ENCODE results near the gene EFHC1.
A peak's percentile ranks its signal among the peaks of the same experiment; 100 is the strongest.

EFHC1 gene

DNA sequence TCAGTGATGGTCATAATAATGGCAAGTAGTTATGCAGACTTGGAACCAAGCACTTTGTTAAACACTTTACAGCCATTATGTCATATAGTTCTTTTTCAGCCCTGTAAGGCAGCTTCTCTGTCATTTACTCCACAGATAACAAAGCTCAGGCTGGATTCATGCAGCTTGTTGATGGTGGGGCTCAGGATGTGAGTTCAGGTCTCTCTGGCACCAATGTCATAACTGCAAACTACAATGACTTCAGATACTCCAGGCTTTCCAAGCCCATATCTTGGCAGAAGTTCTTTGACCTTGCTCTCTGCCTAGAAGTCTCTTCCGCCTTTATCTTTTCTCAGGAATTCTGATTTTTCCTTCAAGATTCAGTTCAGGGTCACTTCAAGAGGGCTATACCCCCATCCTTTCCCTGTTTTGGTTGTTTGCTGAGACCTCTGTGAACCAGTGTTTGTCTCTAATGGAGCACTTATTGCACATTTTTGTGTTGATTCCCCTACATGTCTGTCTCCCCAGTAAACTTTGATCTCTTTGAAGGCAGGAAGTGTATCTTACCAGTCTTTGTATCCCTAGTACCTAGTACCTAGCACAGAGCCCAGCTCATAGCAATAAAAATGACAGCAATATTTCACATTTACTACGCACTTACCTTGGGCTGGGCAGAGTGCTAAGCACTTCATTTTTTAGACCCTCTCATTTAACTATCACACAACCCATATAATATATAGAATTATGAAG, 19.7 kb upstream of the EFHC1 start:
- no peak for DNase-seq (ENCODE audit: low read depth)
- Histone ChIP-seq H3K4me3 (ENCODE audit: low read length) (no peak overlapping the region), H3K4me1 (ENCODE audit: control insufficient read depth, insufficient read depth, low read length) (no peaks in the 10 kb centered on the region), H3K27me3 (replicated peaks; ENCODE audit: control insufficient read depth, insufficient read depth, low read length) (no peaks in the 10 kb centered on the region), H3K36me3 (ENCODE audit: control insufficient read depth, insufficient read depth, low read length, severe bottlenecking) (no peaks in the 10 kb centered on the region), H3K9ac (ENCODE audit: low read length) (no peak overlapping the region), H3K9me3 (ENCODE audit: control insufficient read depth, low read length) (no peaks in the 10 kb centered on the region)

DNA sequence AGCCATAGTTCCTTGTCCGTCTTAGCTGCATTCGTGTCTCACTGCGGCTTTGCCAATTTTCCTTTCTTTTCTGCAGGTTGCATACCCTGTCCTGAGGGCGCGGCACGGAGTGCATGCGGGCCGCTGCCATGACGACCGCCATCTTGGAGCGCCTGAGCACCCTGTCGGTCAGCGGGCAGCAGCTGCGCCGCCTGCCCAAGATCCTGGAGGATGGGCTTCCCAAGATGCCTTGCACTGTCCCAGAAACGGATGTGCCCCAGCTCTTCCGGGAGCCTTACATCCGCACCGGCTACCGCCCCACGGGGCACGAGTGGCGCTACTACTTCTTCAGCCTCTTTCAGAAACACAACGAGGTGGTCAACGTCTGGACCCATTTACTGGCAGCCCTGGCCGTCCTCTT, 17.1 kb upstream of the EFHC1 start:
- DNase-seq (ENCODE audit: low read depth): no peak
- no peaks in the 10 kb centered on the region for H3K9me3 ChIP-seq (ENCODE audit: control insufficient read depth, low read length)
- no peak overlapping the region for H3K9ac ChIP-seq (ENCODE audit: low read length)
- no peak overlapping the region for H3K4me3 ChIP-seq (ENCODE audit: low read length)
- no peaks in the 10 kb centered on the region for H3K4me1 ChIP-seq (ENCODE audit: control insufficient read depth, insufficient read depth, low read length)
- H3K27me3 ChIP-seq (replicated peaks; ENCODE audit: control insufficient read depth, insufficient read depth, low read length): no peaks in the 10 kb centered on the region
- no peaks in the 10 kb centered on the region for H3K36me3 ChIP-seq (ENCODE audit: control insufficient read depth, insufficient read depth, low read length, severe bottlenecking)

DNA sequence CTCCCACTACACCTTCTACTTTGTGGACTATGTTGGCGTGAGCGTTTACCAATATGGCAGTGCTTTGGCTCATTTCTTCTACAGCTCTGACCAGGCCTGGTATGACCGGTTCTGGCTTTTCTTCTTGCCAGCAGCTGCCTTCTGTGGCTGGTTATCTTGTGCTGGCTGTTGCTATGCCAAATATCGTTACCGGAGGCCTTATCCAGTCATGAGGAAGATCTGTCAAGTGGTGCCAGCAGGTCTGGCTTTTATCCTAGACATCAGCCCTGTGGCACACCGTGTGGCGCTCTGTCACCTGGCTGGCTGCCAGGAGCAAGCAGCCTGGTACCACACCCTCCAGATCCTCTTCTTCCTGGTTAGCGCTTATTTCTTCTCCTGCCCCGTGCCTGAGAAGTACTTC, 16.5 kb upstream of the EFHC1 start:
- no peaks in the 10 kb centered on the region for H3K9me3 ChIP-seq (ENCODE audit: control insufficient read depth, low read length)
- H3K9ac ChIP-seq (ENCODE audit: low read length): no peak overlapping the region
- no peaks in the 10 kb centered on the region for H3K27me3 ChIP-seq (replicated peaks; ENCODE audit: control insufficient read depth, insufficient read depth, low read length)
- no peak for DNase-seq (ENCODE audit: low read depth)
- H3K4me3 ChIP-seq (ENCODE audit: low read length): no peak overlapping the region
- H3K36me3 ChIP-seq (ENCODE audit: control insufficient read depth, insufficient read depth, low read length, severe bottlenecking): no peaks in the 10 kb centered on the region
- H3K4me1 ChIP-seq (ENCODE audit: control insufficient read depth, insufficient read depth, low read length): no peaks in the 10 kb centered on the region

DNA sequence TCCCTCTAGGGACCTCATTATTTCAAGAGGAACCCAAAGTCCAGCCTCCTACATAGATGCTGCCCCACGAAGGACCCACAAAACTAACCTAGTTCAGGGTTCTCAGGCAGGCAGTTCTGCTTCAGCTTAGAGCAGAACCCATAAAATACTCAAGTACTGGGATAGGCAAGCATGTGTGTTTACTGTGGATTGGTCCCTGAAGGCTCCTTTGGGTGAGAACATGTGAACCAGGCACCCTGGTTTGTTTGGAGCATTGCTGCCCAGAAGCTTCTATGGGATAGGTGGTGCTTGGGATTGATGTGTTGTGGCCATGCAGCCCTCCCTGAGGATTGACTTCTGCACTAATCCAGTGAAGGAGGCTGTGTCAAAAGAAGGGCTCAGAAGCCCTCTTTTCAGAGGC, 14.9 kb upstream of the EFHC1 start:
- H3K9ac ChIP-seq (ENCODE audit: low read length): no peak overlapping the region

DNA sequence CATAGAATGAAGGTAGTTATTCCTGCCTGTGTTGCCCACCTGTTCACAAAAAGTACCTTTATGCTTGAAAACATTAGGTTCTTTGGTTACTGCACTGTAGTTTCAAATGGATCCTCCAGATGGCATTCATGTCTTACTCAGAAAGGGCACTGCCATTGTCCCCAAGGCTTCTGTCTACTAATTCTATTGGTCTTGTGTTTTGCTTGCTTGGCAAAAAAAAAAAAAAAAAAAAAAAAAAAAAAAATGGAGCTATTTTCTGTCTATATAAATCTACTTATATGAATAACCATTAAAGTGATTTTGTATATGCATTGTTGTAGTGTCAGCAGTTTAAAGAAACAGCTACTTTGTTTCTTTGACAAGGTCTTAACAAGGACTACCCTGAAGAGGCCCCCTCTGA, 12.7 kb upstream of the EFHC1 start:
- DNase-seq (ENCODE audit: low read depth): peak; percentile 74
- Histone ChIP-seq H3K27me3 (replicated peaks; ENCODE audit: control insufficient read depth, insufficient read depth, low read length) (no peaks in the 10 kb centered on the region), H3K4me3 (ENCODE audit: low read length) (no peak overlapping the region), H3K36me3 (ENCODE audit: control insufficient read depth, insufficient read depth, low read length, severe bottlenecking) (no peaks in the 10 kb centered on the region), H3K4me1 (ENCODE audit: control insufficient read depth, insufficient read depth, low read length) (peaks cover 24% of the 10 kb centered on the region), H3K9ac (ENCODE audit: low read length) (no peak overlapping the region), H3K9me3 (ENCODE audit: control insufficient read depth, low read length) (no peaks in the 10 kb centered on the region)

More for the DNA sequence above, 14.9 kb upstream of the EFHC1 start:
- Histone ChIP-seq H3K4me3 (ENCODE audit: low read length) (no peak overlapping the region), H3K9me3 (ENCODE audit: control insufficient read depth, low read length) (no peaks in the 10 kb centered on the region), H3K27me3 (replicated peaks; ENCODE audit: control insufficient read depth, insufficient read depth, low read length) (no peaks in the 10 kb centered on the region), H3K4me1 (ENCODE audit: control insufficient read depth, insufficient read depth, low read length) (peaks cover 15% of the 10 kb centered on the region), H3K36me3 (ENCODE audit: control insufficient read depth, insufficient read depth, low read length, severe bottlenecking) (no peaks in the 10 kb centered on the region)
- no peak for DNase-seq (ENCODE audit: low read depth)

DNA sequence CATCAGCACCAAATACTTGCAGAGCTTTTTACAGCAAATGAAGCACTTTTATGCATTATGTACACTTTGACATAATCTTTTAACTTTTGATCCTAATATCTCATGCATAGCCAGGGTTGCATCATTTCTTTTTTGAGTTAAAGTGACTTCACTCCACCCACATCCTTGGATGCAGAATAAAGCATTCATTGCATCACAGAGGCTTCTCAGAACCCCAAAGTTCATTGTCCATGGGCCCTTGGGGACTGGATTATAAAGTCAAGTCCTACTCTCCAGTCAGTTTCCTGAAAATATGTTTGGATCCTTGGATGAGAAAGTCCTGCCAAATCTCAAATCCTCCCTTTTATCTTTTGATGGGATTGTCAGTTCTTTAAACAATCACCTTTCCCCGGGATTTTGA, 10.6 kb upstream of the EFHC1 start:
- peak; percentile 75 for DNase-seq (ENCODE audit: low read depth)
- no peaks in the 10 kb centered on the region for H3K9me3 ChIP-seq (ENCODE audit: control insufficient read depth, low read length)
- no peaks in the 10 kb centered on the region for H3K27me3 ChIP-seq (replicated peaks; ENCODE audit: control insufficient read depth, insufficient read depth, low read length)
- no peaks in the 10 kb centered on the region for H3K36me3 ChIP-seq (ENCODE audit: control insufficient read depth, insufficient read depth, low read length, severe bottlenecking)
- peaks cover 24% of the 10 kb centered on the region for H3K4me1 ChIP-seq (ENCODE audit: control insufficient read depth, insufficient read depth, low read length)
- H3K4me3 ChIP-seq (ENCODE audit: low read length): no peak overlapping the region
- H3K9ac ChIP-seq (ENCODE audit: low read length): no peak overlapping the region

DNA sequence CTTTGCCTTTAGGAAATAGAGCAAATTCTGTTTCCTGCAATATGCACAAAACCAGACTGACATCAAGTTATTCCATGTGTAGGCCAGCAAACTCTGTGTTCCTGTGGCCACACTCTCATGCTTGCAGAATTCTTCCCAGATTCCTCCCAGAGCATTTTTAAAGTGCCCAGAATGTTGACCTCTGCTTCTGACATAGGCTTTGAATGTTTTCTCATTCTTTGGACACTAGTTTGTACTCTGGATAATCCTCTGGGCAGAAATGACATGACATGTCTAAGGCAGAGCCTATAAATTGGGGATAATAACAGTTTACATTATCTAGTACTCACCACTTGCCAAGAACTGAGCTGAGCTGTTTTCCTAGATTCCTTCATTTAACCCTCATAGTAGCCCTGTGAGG, 9.2 kb upstream of the EFHC1 start:
- Histone ChIP-seq H3K9ac (ENCODE audit: low read length) (no peak overlapping the region), H3K27me3 (replicated peaks; ENCODE audit: control insufficient read depth, insufficient read depth, low read length) (no peaks in the 10 kb centered on the region), H3K9me3 (ENCODE audit: control insufficient read depth, low read length) (no peaks in the 10 kb centered on the region), H3K36me3 (ENCODE audit: control insufficient read depth, insufficient read depth, low read length, severe bottlenecking) (no peaks in the 10 kb centered on the region), H3K4me3 (ENCODE audit: low read length) (no peak overlapping the region), H3K4me1 (ENCODE audit: control insufficient read depth, insufficient read depth, low read length) (peaks cover 30% of the 10 kb centered on the region)
- peak; percentile 52 for DNase-seq (ENCODE audit: low read depth)

DNA sequence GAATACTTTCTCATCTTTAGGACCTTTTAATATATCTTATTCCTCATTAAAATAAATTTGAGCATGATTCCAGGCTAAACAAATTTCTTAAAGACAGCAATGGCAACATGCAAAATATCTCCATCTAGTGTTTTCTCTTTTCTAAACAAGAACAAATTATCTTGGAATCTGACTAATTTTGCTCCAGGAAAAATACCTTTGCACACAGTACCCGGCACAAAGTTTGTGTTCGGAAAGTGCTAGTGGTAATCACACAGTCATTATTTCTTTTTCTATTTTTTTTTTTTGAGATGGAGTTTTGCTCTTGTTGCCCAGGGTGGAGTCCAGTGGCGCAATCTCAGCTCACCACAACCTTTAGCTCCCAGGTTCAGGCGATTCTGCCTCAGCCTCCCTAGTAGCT, 8.2 kb upstream of the EFHC1 start:
- Histone ChIP-seq H3K9me3 (ENCODE audit: control insufficient read depth, low read length) (no peaks in the 10 kb centered on the region), H3K4me1 (ENCODE audit: control insufficient read depth, insufficient read depth, low read length) (peaks cover 39% of the 10 kb centered on the region), H3K9ac (ENCODE audit: low read length) (no peak overlapping the region), H3K27me3 (replicated peaks; ENCODE audit: control insufficient read depth, insufficient read depth, low read length) (no peaks in the 10 kb centered on the region), H3K36me3 (ENCODE audit: control insufficient read depth, insufficient read depth, low read length, severe bottlenecking) (no peaks in the 10 kb centered on the region), H3K4me3 (ENCODE audit: low read length) (no peak overlapping the region)
- DNase-seq (ENCODE audit: low read depth): no peak

DNA sequence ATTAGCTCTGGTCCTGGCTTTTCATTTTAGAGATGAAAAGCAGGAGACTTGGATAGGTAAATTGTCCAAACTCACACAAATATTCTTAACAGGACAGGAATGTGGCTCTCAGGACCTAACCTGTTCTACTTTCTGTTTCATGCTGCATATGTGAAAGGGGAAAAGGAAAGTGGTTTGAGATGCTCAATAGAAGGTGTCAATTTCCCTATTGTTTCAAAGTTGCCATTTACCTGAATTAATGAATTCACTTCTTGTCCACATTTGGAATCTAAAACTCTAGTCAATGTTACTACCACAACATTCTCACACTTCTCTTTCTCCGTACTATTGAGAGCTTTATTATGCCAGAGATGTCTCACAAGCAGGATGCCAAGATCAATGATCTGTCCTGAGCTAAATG, 4.8 kb upstream of the EFHC1 start:
- Histone ChIP-seq H3K9ac (ENCODE audit: low read length) (peak overlapping the region; percentile 73), H3K4me1 (ENCODE audit: control insufficient read depth, insufficient read depth, low read length) (peaks cover 44% of the 10 kb centered on the region), H3K36me3 (ENCODE audit: control insufficient read depth, insufficient read depth, low read length, severe bottlenecking) (no peaks in the 10 kb centered on the region), H3K9me3 (ENCODE audit: control insufficient read depth, low read length) (no peaks in the 10 kb centered on the region), H3K4me3 (ENCODE audit: low read length) (no peak overlapping the region), H3K27me3 (replicated peaks; ENCODE audit: control insufficient read depth, insufficient read depth, low read length) (no peaks in the 10 kb centered on the region)
- DNase-seq (ENCODE audit: low read depth): no peak

DNA sequence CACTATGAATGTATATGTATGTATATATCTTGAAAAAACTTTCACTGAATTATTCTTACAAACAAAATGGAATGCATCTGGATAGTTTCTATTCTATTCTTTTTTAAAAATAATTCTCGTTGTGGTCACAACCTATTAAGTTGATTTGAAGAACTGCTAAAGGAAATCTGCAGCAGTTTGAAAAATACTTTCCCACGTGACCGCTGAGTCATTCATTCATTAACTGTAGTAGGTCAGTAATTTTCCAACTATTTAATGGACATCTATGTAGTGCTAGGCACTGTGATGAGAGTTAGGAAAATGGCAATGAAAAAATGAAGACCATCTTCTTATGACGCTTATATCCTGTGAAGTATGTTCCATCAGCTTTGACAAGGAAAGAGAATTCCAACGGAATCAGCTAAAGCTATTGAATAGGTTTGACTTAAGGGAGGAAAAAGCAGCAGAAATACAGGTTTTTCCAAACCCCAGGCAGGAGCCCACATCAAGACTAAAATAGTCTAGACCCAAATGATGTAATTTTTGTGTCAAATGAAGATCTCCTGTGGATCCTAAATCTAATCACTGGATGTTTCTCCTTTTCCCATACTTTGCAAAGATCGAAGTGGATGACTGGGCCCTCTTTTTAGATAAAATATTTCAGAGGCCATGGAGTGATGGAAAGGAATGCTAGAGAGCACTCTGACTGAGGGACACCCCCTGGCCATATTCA, 4.1 kb upstream of the EFHC1 start:
- DNase-seq (ENCODE audit: low read depth): peak; percentile 59
- H3K36me3 ChIP-seq (ENCODE audit: control insufficient read depth, insufficient read depth, low read length, severe bottlenecking): no peaks in the 10 kb centered on the region
- H3K27me3 ChIP-seq (replicated peaks; ENCODE audit: control insufficient read depth, insufficient read depth, low read length): no peaks in the 10 kb centered on the region
- H3K9me3 ChIP-seq (ENCODE audit: control insufficient read depth, low read length): no peaks in the 10 kb centered on the region
- peak overlapping the region; percentile 73 for H3K9ac ChIP-seq (ENCODE audit: low read length)
- no peak overlapping the region for H3K4me3 ChIP-seq (ENCODE audit: low read length)
- H3K4me1 ChIP-seq (ENCODE audit: control insufficient read depth, insufficient read depth, low read length): peaks cover 44% of the 10 kb centered on the region

DNA sequence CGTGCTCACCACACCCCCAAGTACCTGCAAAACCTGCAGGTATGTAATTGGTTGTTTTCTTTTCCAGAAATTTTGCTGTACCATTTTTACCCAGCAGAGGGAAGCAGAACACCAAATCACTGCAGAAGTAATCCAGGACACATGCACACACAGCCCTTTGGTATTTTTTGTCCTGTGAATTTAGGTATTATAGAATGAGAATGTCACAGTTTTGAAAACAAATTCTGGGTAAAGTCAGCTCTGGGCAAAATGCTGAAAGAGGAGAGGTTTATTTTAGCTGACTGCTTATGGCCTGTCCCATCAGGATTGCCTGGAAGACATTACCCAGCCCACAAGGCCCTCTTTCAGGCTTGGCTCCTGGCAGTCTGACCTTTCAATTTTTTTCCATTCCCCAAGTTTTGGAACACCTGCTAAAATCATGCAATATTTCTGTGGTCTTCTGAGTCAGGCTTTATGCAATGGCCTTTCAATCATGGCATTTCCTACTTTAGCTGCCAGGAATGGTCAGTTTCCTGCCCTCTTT, 3.5 kb upstream of the EFHC1 start:
- H3K9ac ChIP-seq (ENCODE audit: low read length): peak overlapping the region; percentile 73
- H3K36me3 ChIP-seq (ENCODE audit: control insufficient read depth, insufficient read depth, low read length, severe bottlenecking): no peaks in the 10 kb centered on the region
- H3K9me3 ChIP-seq (ENCODE audit: control insufficient read depth, low read length): no peaks in the 10 kb centered on the region
- peak; percentile 84 for DNase-seq (ENCODE audit: low read depth)
- no peaks in the 10 kb centered on the region for H3K27me3 ChIP-seq (replicated peaks; ENCODE audit: control insufficient read depth, insufficient read depth, low read length)
- H3K4me3 ChIP-seq (ENCODE audit: low read length): no peak overlapping the region
- H3K4me1 ChIP-seq (ENCODE audit: control insufficient read depth, insufficient read depth, low read length): peaks cover 48% of the 10 kb centered on the region
